ENCODE measurements around the gene OLA1.

DNA sequence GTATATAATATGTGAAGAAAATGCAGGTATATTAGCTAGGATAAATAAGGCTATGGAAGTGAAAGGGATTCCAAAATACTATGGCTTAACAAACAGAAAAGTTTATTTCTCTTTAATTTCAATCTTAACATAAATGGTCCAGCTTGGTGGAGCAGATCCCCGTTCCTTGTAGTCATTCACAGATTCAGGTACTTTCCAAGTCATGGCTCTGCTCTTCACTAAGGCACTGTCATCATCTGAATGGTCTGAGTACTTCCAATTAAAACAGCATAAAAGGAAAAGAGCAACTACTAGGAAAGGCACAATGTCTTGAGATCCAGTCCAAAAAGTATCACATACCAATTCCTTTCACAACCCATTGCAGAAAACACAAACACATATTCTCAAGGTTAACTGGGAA is 63.4 kb downstream of the OLA1 start:
- TF ChIP-seq, protein P1, sequence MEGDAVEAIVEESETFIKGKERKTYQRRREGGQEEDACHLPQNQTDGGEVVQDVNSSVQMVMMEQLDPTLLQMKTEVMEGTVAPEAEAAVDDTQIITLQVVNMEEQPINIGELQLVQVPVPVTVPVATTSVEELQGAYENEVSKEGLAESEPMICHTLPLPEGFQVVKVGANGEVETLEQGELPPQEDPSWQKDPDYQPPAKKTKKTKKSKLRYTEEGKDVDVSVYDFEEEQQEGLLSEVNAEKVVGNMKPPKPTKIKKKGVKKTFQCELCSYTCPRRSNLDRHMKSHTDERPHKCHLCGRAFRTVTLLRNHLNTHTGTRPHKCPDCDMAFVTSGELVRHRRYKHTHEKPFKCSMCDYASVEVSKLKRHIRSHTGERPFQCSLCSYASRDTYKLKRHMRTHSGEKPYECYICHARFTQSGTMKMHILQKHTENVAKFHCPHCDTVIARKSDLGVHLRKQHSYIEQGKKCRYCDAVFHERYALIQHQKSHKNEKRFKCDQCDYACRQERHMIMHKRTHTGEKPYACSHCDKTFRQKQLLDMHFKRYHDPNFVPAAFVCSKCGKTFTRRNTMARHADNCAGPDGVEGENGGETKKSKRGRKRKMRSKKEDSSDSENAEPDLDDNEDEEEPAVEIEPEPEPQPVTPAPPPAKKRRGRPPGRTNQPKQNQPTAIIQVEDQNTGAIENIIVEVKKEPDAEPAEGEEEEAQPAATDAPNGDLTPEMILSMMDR (IDR thresholded peaks at IDR 0.05; ENCODE audit: insufficient read depth, low read length), result no peak
- TF ChIP-seq, protein P2, sequence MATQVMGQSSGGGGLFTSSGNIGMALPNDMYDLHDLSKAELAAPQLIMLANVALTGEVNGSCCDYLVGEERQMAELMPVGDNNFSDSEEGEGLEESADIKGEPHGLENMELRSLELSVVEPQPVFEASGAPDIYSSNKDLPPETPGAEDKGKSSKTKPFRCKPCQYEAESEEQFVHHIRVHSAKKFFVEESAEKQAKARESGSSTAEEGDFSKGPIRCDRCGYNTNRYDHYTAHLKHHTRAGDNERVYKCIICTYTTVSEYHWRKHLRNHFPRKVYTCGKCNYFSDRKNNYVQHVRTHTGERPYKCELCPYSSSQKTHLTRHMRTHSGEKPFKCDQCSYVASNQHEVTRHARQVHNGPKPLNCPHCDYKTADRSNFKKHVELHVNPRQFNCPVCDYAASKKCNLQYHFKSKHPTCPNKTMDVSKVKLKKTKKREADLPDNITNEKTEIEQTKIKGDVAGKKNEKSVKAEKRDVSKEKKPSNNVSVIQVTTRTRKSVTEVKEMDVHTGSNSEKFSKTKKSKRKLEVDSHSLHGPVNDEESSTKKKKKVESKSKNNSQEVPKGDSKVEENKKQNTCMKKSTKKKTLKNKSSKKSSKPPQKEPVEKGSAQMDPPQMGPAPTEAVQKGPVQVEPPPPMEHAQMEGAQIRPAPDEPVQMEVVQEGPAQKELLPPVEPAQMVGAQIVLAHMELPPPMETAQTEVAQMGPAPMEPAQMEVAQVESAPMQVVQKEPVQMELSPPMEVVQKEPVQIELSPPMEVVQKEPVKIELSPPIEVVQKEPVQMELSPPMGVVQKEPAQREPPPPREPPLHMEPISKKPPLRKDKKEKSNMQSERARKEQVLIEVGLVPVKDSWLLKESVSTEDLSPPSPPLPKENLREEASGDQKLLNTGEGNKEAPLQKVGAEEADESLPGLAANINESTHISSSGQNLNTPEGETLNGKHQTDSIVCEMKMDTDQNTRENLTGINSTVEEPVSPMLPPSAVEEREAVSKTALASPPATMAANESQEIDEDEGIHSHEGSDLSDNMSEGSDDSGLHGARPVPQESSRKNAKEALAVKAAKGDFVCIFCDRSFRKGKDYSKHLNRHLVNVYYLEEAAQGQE (IDR thresholded peaks at IDR 0.05; ENCODE audit: insufficient replicate concordance, low read depth), result no peak
